Keratinocyte (primary cell): ENCODE results near the gene CCDC3. TPM values are rescaled to one million over a fixed set of nuclear protein-coding genes. Genes with fewer than 3 reads are reported as not detected.
"Not testable (repeated sequence)": the region's sequence is repeated elsewhere in the genome, so short reads cannot be mapped to it uniquely, and the experiment has no call there.

Source experiments
- DNase-seq: peaks from one replicate; pipeline ENCODE4 v3.0.0-alpha.2; 2011; ENCODE audit warnings: low read depth, missing footprints, low spot score
- FAIRE-seq: peaks from 2 replicates; lab custom pipeline; 2011; peaks lifted over from hg19 to GRCh38; lab: Jason Lieb, UNC
- H2AFZ ChIP-seq: 2 replicates; pipeline ENCODE4 v1.6.0; 2012; ENCODE audit warnings: low read length, control low read depth, inconsistent platforms; ENCODE audit not compliant: control insufficient read depth
- H3K27ac ChIP-seq: 2 replicates; pipeline ENCODE4 v1.5.1; 2011; ENCODE audit warnings: low read length; ENCODE audit not compliant: control insufficient read depth, insufficient read depth
- H3K27me3 ChIP-seq: 3 replicates; pipeline ENCODE4 v1.6.0; 2011; ENCODE audit warnings: low read length; ENCODE audit not compliant: control insufficient read depth, insufficient read depth; ENCODE audit errors: extremely low read depth
- H3K36me3 ChIP-seq, 2 experiments: 2 replicates in 1 of 2; 3 replicates in 1 of 2; pipeline ENCODE4 v1.5.1; 2011; ENCODE audit warnings: low read length in 2 of 2, mild to moderate bottlenecking in 1 of 2; ENCODE audit not compliant: control insufficient read depth in 2 of 2, insufficient read depth in 2 of 2; ENCODE audit errors: extremely low read depth in 1 of 2
- H3K4me1 ChIP-seq: 3 replicates; pipeline ENCODE4 v1.5.1; 2011; ENCODE audit warnings: low read length; ENCODE audit not compliant: control insufficient read depth, insufficient read depth; ENCODE audit errors: extremely low read depth
- H3K4me2 ChIP-seq: 3 replicates; pipeline ENCODE4 v1.6.0; 2011; ENCODE audit warnings: low read depth, low read length; ENCODE audit not compliant: control insufficient read depth, insufficient read depth; ENCODE audit errors: extremely low read depth
- H3K4me3 ChIP-seq, 3 experiments: fragments of 200-600 bp in 1 of 3; sonication (generic) in 1 of 3; 2 replicates in 2 of 3; 3 replicates in 1 of 3; pipeline ENCODE4 v1.5.1; 2011 to 2016; ENCODE audit warnings: low read length in 3 of 3, mild to moderate bottlenecking in 3 of 3, control low read depth in 2 of 3, inconsistent platforms in 1 of 3, low read depth in 1 of 3, mixed read lengths in 1 of 3, mixed run types in 1 of 3, moderate library complexity in 1 of 3; ENCODE audit not compliant: control insufficient read depth in 2 of 3, insufficient read depth in 2 of 3; ENCODE audit errors: extremely low read depth in 1 of 3
- H3K79me2 ChIP-seq: 2 replicates; pipeline ENCODE4 v1.6.0; 2012; ENCODE audit warnings: low read length; ENCODE audit not compliant: control insufficient read depth, insufficient read depth
- H3K9ac ChIP-seq: 3 replicates; pipeline ENCODE4 v1.6.0; 2011; ENCODE audit warnings: low read length; ENCODE audit not compliant: control insufficient read depth, insufficient read depth; ENCODE audit errors: extremely low read depth
- H3K9me1 ChIP-seq: 3 replicates; pipeline ENCODE4 v1.6.0; 2011; ENCODE audit warnings: low read length; ENCODE audit not compliant: control insufficient read depth, insufficient read depth; ENCODE audit errors: extremely low read depth
- H3K9me3 ChIP-seq: 2 replicates; pipeline ENCODE4 v1.5.1; 2012; ENCODE audit warnings: low read depth, low read length; ENCODE audit not compliant: control insufficient read depth
- H4K20me1 ChIP-seq: 3 replicates; pipeline ENCODE4 v1.6.0; 2011; ENCODE audit warnings: low read length; ENCODE audit not compliant: control insufficient read depth, insufficient read depth; ENCODE audit errors: extremely low read depth
- EZH2 ChIP-seq: IDR thresholded peaks from one replicate; pipeline ENCODE4 v1.6.1; 2012; ENCODE audit warnings: inconsistent platforms, mild to moderate bottlenecking, low read length, moderate library complexity
- dilution Hi-C: fragments of 300-500 bp; cut with MboI; formaldehyde crosslinking; loops from one replicate; pipeline ENCODE4 v1.7.0; 2020; ENCODE audit warnings: low sequenced_read_pairs; ENCODE audit not compliant: extremely low pct_ligation_motif_present
- polyA plus RNA-seq, 5 experiments: library from polyadenylated mRNA; depleted of rRNA in 3 of 5; stranded (reverse) in 3 of 5; stranded (forward) in 1 of 5; unstranded in 1 of 5; fragments of >200 nt; gene quantifications; 1 replicate in 1 of 5; 2 replicates in 3 of 5; 3 replicates in 1 of 5; pipeline versions ENCODE4 v1.2.1 to v1.2.3, GENCODE V29; 2011 to 2012; ENCODE audit warnings: missing spikeins in 2 of 5, low read depth in 1 of 5, low replicate concordance in 1 of 5
- TF ChIP-seq, protein P1 (sequence below), 3 experiments: IDR thresholded peaks in 1 of 3; conservative IDR thresholded peaks in 1 of 3; optimal IDR thresholded peaks in 1 of 3; 2 replicates in 2 of 3; 3 replicates in 1 of 3; pipeline versions ENCODE3 to v1.5.1; 2011; ENCODE audit warnings: low read length in 3 of 3, mild to moderate bottlenecking in 3 of 3, moderate library complexity in 2 of 3, control low read depth in 1 of 3, inconsistent platforms in 1 of 3; ENCODE audit not compliant: insufficient read depth in 2 of 3; ENCODE audit errors: extremely low read depth in 1 of 3

CCDC3 gene
- polyA plus RNA-seq, 1 donor (not counting 4 experiments of a cell fraction or from before 2014, with no cell fraction given): 0.39 TPM

GRCh38 chr10:12984165-12984747 is 17.3 kb downstream of the CCDC3 start:
- Histone ChIP-seq H3K79me2 (no peaks in the 10 kb centered on the region), H3K4me3 (no peak overlapping the region), H3K4me1 (peaks cover 9% of the 10 kb centered on the region), H2AFZ (no peak overlapping the region), H3K36me3 (no peaks in the 10 kb centered on the region), H3K9ac (no peak overlapping the region), H3K27ac (no peak overlapping the region), H3K4me2 (no peak overlapping the region), H3K9me1 (no peaks in the 10 kb centered on the region), H3K27me3 (no peaks in the 10 kb centered on the region), H4K20me1 (no peaks in the 10 kb centered on the region), H3K9me3 (no peaks in the 10 kb centered on the region)
- DNase-seq: no peak
- dilution Hi-C loops: loop anchor here (10.0 kb wide), 1 partner anchor 91 kb away; no protein-coding TSS in a partner anchor
- FAIRE-seq: peak; percentile 17
- no peak for TF ChIP-seq EZH2
- TF ChIP-seq, protein P1, sequence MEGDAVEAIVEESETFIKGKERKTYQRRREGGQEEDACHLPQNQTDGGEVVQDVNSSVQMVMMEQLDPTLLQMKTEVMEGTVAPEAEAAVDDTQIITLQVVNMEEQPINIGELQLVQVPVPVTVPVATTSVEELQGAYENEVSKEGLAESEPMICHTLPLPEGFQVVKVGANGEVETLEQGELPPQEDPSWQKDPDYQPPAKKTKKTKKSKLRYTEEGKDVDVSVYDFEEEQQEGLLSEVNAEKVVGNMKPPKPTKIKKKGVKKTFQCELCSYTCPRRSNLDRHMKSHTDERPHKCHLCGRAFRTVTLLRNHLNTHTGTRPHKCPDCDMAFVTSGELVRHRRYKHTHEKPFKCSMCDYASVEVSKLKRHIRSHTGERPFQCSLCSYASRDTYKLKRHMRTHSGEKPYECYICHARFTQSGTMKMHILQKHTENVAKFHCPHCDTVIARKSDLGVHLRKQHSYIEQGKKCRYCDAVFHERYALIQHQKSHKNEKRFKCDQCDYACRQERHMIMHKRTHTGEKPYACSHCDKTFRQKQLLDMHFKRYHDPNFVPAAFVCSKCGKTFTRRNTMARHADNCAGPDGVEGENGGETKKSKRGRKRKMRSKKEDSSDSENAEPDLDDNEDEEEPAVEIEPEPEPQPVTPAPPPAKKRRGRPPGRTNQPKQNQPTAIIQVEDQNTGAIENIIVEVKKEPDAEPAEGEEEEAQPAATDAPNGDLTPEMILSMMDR (optimal IDR thresholded peaks at IDR 0.05 in 1 of 3, IDR thresholded peaks at IDR 0.05 in 1 of 3, conservative IDR thresholded peaks at IDR 0.05 in 1 of 3; ENCODE audit: extremely low read depth in 1 of 3, insufficient read depth in 2 of 3, low read length in 3 of 3): no peak

DNA sequence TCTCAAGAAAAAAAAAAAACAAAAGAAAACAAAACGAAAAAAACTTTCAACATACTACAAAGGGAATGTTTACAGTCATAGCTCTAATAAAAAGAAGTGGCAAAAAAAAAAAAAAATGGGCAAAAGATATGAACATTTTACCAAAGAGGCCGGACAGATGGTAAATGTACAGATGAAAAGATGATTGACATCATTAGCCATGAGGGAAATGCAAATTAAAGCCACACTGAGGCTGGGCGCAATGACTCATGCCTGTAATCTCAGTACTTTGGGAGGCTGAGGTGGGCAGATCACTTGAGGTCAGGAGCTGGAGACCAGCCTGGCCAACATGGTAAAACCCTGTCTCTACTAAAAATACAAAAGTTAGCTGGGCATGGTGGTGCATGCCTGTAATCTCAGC is 17.9 kb downstream of the CCDC3 start:
- H3K36me3 ChIP-seq, H3K27me3 ChIP-seq, H3K27ac ChIP-seq, H2AFZ ChIP-seq, H3K9ac ChIP-seq, FAIRE-seq, H3K9me3 ChIP-seq, DNase-seq, H3K9me1 ChIP-seq, H3K79me2 ChIP-seq, H3K4me3 ChIP-seq, H3K4me1 ChIP-seq, H4K20me1 ChIP-seq, H3K4me2 ChIP-seq: not testable (repeated sequence)
- dilution Hi-C loops: loop anchor here (10.0 kb wide), 1 partner anchor 91 kb away; no protein-coding TSS in a partner anchor

DNA sequence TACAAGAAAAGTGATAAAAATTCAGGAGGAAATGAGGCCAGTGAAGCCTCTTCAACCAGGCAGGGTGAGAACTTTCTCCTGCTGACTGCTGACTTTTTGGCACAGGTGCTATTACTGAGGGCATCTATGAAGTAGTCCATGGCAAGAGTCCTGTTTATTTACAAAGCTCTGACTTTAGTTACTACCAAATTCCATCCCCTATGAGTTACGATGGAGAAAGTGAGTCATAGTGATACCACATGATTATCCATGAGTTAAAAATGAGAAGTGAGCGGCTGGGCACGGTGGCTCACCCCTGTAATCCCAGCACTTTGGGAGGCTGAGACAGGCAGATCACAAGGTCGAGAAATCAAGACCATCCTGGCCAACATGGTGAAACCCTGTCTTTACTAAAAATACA is 19.9 kb downstream of the CCDC3 start:
- Histone ChIP-seq H2AFZ (no peak overlapping the region), H3K27me3 (no peaks in the 10 kb centered on the region), H4K20me1 (no peaks in the 10 kb centered on the region), H3K9me1 (no peaks in the 10 kb centered on the region), H3K9ac (no peak overlapping the region), H3K4me2 (no peak overlapping the region), H3K36me3 (no peaks in the 10 kb centered on the region), H3K9me3 (no peaks in the 10 kb centered on the region), H3K79me2 (no peaks in the 10 kb centered on the region), H3K4me3 (no peak overlapping the region), H3K4me1 (peaks cover 9% of the 10 kb centered on the region), H3K27ac (no peak overlapping the region)
- no peak for TF ChIP-seq EZH2
- no peak for FAIRE-seq
- DNase-seq: peak; percentile 21
- dilution Hi-C loops: loop anchor here (10.0 kb wide), 1 partner anchor 93 kb away; no protein-coding TSS in a partner anchor
